Measurements from ENCODE around the gene FOXK1. TPM values are rescaled to one million over a fixed set of nuclear protein-coding genes. Genes with fewer than 3 reads are reported as not detected.

Gene FOXK1
- total RNA-seq, 2 experiments from 2014 or later: 25.9 to 26.6 TPM

GRCh38 chr7:4806983-4807597 is 125.0 kb downstream of the FOXK1 start:
- peaks cover 6% of the 10 kb centered on the region for H3K4me1 Mint-ChIP-seq (ENCODE audit: low read depth)
- peaks cover 10% of the 10 kb centered on the region for H3K27me3 Mint-ChIP-seq
- ChIA-PET CTCF (no interaction called here), POLR2A (no interaction called here)
- H3K27ac Mint-ChIP-seq: no peak overlapping the region
- no peak overlapping the region for H3K4me3 Mint-ChIP-seq
- no peaks in the 10 kb centered on the region for H3K9me3 Mint-ChIP-seq
- H3K36me3 Mint-ChIP-seq: no peaks in the 10 kb centered on the region
- no peak for DNase-seq
- intact Hi-C loops (cut with micrococcal nuclease): no loop called here

GRCh38 chr7:4807598-4808016 is 125.5 kb downstream of the FOXK1 start:
- CTCF ChIA-PET: interaction anchor here (0.9 to 1.1 kb wide), 2 partner anchors 9 to 15 kb away, joined by 3 to 6 read pairs; no protein-coding TSS in a partner anchor
- H3K9me3 Mint-ChIP-seq: no peaks in the 10 kb centered on the region
- H3K27me3 Mint-ChIP-seq: peaks cover 12% of the 10 kb centered on the region
- DNase-seq: no peak
- intact Hi-C loops (cut with micrococcal nuclease): no loop called here
- POLR2A ChIA-PET: no interaction called here
- H3K36me3 Mint-ChIP-seq: no peaks in the 10 kb centered on the region
- no peak overlapping the region for H3K27ac Mint-ChIP-seq
- H3K4me3 Mint-ChIP-seq: no peak overlapping the region
- peaks cover 6% of the 10 kb centered on the region for H3K4me1 Mint-ChIP-seq (ENCODE audit: low read depth)

GRCh38 chr7:4808026-4808425 is 125.9 kb downstream of the FOXK1 start:
- peaks cover 6% of the 10 kb centered on the region for H3K4me1 Mint-ChIP-seq (ENCODE audit: low read depth)
- CTCF ChIA-PET: interaction anchor here (0.9 to 1.1 kb wide), 2 partner anchors 10 to 16 kb away, joined by 3 to 6 read pairs; no protein-coding TSS in a partner anchor
- H3K9me3 Mint-ChIP-seq: no peaks in the 10 kb centered on the region

GRCh38 chr7:4808565-4808964 is 126.5 kb downstream of the FOXK1 start:
- POLR2A ChIA-PET: no interaction called here
- no peak overlapping the region for H3K4me3 Mint-ChIP-seq

More at GRCh38 chr7:4808026-4808425, 125.9 kb downstream of the FOXK1 start:
- Mint-ChIP-seq H3K27ac (no peak overlapping the region), H3K36me3 (no peaks in the 10 kb centered on the region), H3K4me3 (no peak overlapping the region), H3K27me3 (peaks cover 15% of the 10 kb centered on the region)
- intact Hi-C loops (cut with micrococcal nuclease): no loop called here
- POLR2A ChIA-PET: no interaction called here
- DNase-seq: no peak

GRCh38 chr7:4809091-4809591 is 127.0 kb downstream of the FOXK1 start:
- POLR2A ChIA-PET: no interaction called here

More at GRCh38 chr7:4808565-4808964, 126.5 kb downstream of the FOXK1 start:
- intact Hi-C loops (cut with micrococcal nuclease): no loop called here
- H3K27ac Mint-ChIP-seq: no peak overlapping the region
- CTCF ChIA-PET: interaction anchor here (0.9 to 1.1 kb wide), 2 partner anchors 10 to 16 kb away, joined by 3 to 6 read pairs; no protein-coding TSS in a partner anchor
- H3K9me3 Mint-ChIP-seq: no peaks in the 10 kb centered on the region
- H3K27me3 Mint-ChIP-seq: peaks cover 19% of the 10 kb centered on the region
- no peaks in the 10 kb centered on the region for H3K36me3 Mint-ChIP-seq
- H3K4me1 Mint-ChIP-seq (ENCODE audit: low read depth): peaks cover 6% of the 10 kb centered on the region
- DNase-seq: no peak

GRCh38 chr7:4809666-4810065 is 127.6 kb downstream of the FOXK1 start:
- ChIA-PET POLR2A (no interaction called here), CTCF (interaction anchor here (1.0 to 1.2 kb wide), 2 partner anchors 20 to 74 kb away, joined by 3 read pairs; partner anchors contain the start of gene RADIL)
- no peaks in the 10 kb centered on the region for H3K36me3 Mint-ChIP-seq
- peaks cover 6% of the 10 kb centered on the region for H3K4me1 Mint-ChIP-seq (ENCODE audit: low read depth)
- H3K27ac Mint-ChIP-seq: no peak overlapping the region
- no peak for DNase-seq
- H3K27me3 Mint-ChIP-seq: peaks cover 24% of the 10 kb centered on the region
- no peaks in the 10 kb centered on the region for H3K9me3 Mint-ChIP-seq
- no peak overlapping the region for H3K4me3 Mint-ChIP-seq
- intact Hi-C loops (cut with micrococcal nuclease): no loop called here

More at GRCh38 chr7:4809091-4809591, 127.0 kb downstream of the FOXK1 start:
- Mint-ChIP-seq H3K27me3 (peaks cover 21% of the 10 kb centered on the region), H3K4me3 (peak overlapping the region; percentile 16), H3K27ac (no peak overlapping the region), H3K9me3 (no peaks in the 10 kb centered on the region), H3K36me3 (no peaks in the 10 kb centered on the region), H3K4me1 (ENCODE audit: low read depth) (peaks cover 6% of the 10 kb centered on the region)
- CTCF ChIA-PET: interaction anchor here (1.0 to 1.2 kb wide), 2 partner anchors 21 to 74 kb away, joined by 3 read pairs; partner anchors contain the start of gene RADIL
- intact Hi-C loops (cut with micrococcal nuclease): no loop called here
- peak; percentile 37 for DNase-seq

- intact Hi-C loops (cut with micrococcal nuclease): no loop called here
- H3K27me3 Mint-ChIP-seq: peaks cover 22% of the 10 kb centered on the region
- H3K4me3 Mint-ChIP-seq: no peak overlapping the region
- CTCF ChIA-PET: interaction anchor here (1.2 to 1.4 kb wide), 2 partner anchors 16 to 271 kb away, joined by 4 to 6 read pairs; no protein-coding TSS in a partner anchor
- H3K27ac Mint-ChIP-seq: no peak overlapping the region
- DNase-seq: no peak
- H3K9me3 Mint-ChIP-seq: no peaks in the 10 kb centered on the region
- H3K4me1 Mint-ChIP-seq (ENCODE audit: low read depth): peaks cover 3% of the 10 kb centered on the region
- POLR2A ChIA-PET: no interaction called here
- H3K36me3 Mint-ChIP-seq: no peaks in the 10 kb centered on the region
Observed at GRCh38 chr7:4814433-4814832, 132.3 kb downstream of the FOXK1 start.

GRCh38 chr7:4815121-4815520 is 133.0 kb downstream of the FOXK1 start:
- no peak for DNase-seq
- Mint-ChIP-seq H3K4me1 (ENCODE audit: low read depth) (no peaks in the 10 kb centered on the region), H3K27ac (no peak overlapping the region), H3K9me3 (no peaks in the 10 kb centered on the region), H3K4me3 (no peak overlapping the region), H3K27me3 (peaks cover 22% of the 10 kb centered on the region), H3K36me3 (no peaks in the 10 kb centered on the region)
- CTCF ChIA-PET: interaction anchor here (1.2 to 1.4 kb wide), 2 partner anchors 17 to 270 kb away, joined by 4 to 6 read pairs; no protein-coding TSS in a partner anchor
- POLR2A ChIA-PET: no interaction called here
- intact Hi-C loops (cut with micrococcal nuclease): no loop called here

- intact Hi-C loops (cut with micrococcal nuclease): no loop called here
- CTCF ChIA-PET: interaction anchor here (1.2 to 1.5 kb wide), 3 partner anchors 18 to 269 kb away, joined by 3 to 6 read pairs (median 4); no protein-coding TSS in a partner anchor
- no peak for DNase-seq
- Mint-ChIP-seq H3K27me3 (peaks cover 18% of the 10 kb centered on the region), H3K4me3 (no peak overlapping the region), H3K27ac (no peak overlapping the region), H3K9me3 (no peaks in the 10 kb centered on the region), H3K4me1 (ENCODE audit: low read depth) (no peaks in the 10 kb centered on the region), H3K36me3 (no peaks in the 10 kb centered on the region)
- POLR2A ChIA-PET: no interaction called here
Observed at GRCh38 chr7:4815609-4816418, 133.7 kb downstream of the FOXK1 start.

- Mint-ChIP-seq H3K27me3 (peaks cover 21% of the 10 kb centered on the region), H3K4me1 (ENCODE audit: low read depth) (no peaks in the 10 kb centered on the region), H3K9me3 (no peaks in the 10 kb centered on the region), H3K27ac (no peak overlapping the region), H3K36me3 (no peaks in the 10 kb centered on the region), H3K4me3 (no peak overlapping the region)
- no peak for DNase-seq
- POLR2A ChIA-PET: no interaction called here
- intact Hi-C loops (cut with micrococcal nuclease): no loop called here
- CTCF ChIA-PET: interaction anchor here (1.5 kb wide), 1 partner anchor 19 kb away, joined by 3 read pairs; no protein-coding TSS in a partner anchor
Observed at GRCh38 chr7:4816419-4817080, 134.5 kb downstream of the FOXK1 start.

- intact Hi-C loops (cut with micrococcal nuclease): no loop called here
- no peaks in the 10 kb centered on the region for H3K36me3 Mint-ChIP-seq
- no peak overlapping the region for H3K4me3 Mint-ChIP-seq
- CTCF ChIA-PET: interaction anchor here (1.9 kb wide), 1 partner anchor 13 kb away, joined by 5 read pairs; no protein-coding TSS in a partner anchor
- H3K4me1 Mint-ChIP-seq (ENCODE audit: low read depth): no peaks in the 10 kb centered on the region
- no peak overlapping the region for H3K27ac Mint-ChIP-seq
- H3K27me3 Mint-ChIP-seq: peaks cover 21% of the 10 kb centered on the region
- DNase-seq: no peak
- no peaks in the 10 kb centered on the region for H3K9me3 Mint-ChIP-seq
- POLR2A ChIA-PET: no interaction called here
Observed at GRCh38 chr7:4817178-4817901, 135.2 kb downstream of the FOXK1 start.

Measured in activated CD4-positive, alpha-beta memory T cell treated with anti-CD3 and anti-CD28 coated beads for 36 hours (primary cell).